Activated naive CD4-positive, alpha-beta T cell treated with anti-CD3 and anti-CD28 coated beads, Interleukin-2, amount 50 U/mL, for 16 hours (primary cell): ENCODE results near the gene PLPPR5.

Experiments
- DNase-seq: peaks from one replicate; pipeline ENCODE4 v3.0.0-alpha.2; 2020

PLPPR5 gene

DNA sequence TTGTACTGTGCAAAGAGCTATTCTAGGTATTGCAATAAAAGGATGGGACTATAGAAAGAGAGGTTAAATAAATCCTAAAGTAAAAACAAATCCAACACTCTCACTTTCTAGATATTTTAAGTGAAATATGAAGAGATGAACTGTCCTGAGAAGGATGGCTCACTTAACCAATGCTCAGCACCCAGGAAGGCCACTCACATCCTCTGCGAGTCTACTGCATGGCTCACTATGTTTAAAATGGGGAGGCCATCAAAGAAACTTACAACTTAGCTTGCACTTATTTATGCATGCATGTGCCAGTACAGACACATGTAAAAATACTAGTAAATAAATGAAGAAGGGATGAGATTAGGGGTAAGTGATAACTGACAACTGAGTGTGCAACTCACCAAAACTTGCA, 37.5 kb downstream of the PLPPR5 start:
- no peak for DNase-seq

DNA sequence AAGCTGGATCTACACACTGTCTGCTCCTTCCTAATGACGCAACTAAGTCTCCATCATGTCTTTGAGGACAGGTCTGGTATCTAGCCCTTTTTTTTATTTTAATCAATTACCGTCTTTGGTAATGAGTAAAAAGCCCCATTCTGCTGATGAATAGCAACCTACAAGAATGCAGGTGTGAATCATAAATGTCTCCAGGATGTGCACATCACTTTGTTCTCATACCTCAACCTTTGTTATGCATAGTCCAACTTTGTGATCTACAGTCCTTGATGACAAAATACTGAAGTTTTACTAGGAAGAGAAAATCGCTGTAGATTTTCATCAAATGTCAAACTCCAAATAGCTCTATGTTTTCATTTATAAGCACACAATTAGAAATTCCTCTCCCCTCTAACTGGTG, 39.3 kb downstream of the PLPPR5 start:
- DNase-seq, result no peak

DNA sequence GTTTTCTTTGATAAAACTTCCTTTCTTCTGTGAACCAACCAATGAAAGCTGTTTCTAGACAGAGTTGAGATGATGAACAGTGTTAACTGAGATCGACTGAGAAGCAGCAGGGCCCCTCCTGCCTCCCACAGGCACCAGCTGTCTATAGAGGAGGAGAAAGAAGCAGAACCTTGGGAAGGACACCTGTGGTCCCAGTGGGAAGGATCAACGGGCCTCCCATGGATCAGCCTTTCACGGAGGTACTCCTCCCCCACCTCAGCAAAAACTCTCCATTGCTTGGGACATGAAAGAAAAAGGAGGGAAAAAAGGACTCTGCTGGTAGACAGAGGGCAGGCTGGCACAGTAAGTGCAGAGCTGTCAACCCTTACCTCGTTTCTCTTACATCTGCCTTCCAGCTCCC, 40.5 kb downstream of the PLPPR5 start:
- no peak for DNase-seq

DNA sequence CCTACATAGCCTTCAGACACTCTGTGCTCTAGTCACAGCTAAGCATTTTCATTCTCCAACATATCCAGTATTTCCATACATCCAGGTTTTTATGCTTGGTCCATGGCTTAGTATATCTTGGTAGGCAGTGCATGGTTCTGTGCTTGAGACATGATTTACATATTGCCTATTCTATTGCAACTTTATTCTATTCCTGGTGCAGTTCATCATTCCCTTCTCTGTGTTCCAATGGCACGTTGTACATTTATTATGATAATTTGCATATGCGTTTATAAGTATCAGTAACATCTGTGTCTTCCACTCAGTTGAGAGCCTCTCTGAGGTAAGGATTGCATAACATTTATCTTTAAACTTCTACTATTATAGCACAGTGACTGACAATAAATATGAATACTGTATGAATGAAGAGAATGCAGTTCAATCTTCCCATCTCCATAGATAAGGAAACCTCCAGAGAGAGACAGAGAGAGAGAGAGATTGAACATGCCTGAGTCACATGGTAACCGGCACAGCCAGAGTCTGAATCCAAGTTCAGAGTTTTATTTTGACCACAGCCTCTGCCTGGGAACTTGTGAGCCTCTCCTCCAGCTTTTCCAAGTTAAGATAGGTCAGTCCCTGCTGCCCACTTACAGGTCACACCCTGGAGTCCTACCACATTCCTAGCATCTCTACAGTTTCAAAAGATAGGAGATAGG, 41.5 kb downstream of the PLPPR5 start:
- DNase-seq, result no peak

DNA sequence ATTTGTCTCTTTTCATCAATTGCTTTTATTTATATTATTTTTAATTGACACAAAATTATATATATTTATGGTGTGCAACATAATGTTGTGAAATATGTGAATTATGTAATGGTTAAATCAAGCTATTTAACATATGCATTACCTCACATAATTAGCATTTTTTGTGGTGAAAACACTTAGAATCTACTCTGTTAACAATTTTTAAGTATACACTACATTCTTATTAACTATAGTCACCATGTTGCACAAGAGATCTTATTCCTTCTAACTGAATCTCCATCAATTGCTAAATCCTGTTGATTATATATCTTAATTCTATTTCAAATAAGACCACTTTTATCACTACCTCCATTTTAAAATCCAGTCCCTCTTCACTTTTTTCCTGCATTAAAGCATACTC, 42.5 kb downstream of the PLPPR5 start:
- DNase-seq, result no peak

DNA sequence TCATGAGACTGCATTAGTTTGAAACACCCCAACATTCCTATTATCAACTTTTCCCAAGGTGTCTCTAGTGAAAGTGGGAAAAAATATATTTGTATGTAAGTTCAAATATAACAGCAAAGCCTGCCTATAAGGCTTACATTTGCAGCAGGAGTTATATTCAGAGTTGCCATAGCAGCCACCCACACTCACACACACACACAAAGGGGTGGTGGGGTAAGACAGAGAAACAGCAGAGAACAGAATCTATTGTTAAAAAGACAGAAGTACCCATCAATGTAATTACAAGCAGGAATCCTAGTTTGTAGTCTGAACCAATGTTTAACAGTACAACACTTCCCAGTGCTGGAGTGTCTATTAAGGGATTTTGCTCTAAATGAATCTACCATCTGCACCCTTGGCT, 55.0 kb downstream of the PLPPR5 start:
- DNase-seq, result no peak

DNA sequence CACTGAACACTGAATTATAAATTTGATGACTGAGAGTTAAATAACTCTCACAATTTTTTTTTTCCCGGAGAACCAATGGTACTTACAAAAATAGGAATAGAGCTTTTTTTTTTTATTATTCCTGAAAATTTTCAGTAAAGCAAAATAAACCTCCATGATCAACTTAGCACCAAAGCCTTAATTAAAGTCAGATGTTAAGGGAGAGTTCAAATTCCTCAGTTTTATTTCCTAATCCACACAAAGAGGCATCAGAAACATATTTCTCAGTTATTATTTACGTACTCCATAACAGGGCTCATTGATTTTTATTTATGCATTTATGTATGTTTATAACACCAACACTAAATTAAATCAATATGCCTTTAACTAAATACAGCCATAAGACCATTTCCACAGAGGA, 55.5 kb downstream of the PLPPR5 start:
- no peak for DNase-seq

DNA sequence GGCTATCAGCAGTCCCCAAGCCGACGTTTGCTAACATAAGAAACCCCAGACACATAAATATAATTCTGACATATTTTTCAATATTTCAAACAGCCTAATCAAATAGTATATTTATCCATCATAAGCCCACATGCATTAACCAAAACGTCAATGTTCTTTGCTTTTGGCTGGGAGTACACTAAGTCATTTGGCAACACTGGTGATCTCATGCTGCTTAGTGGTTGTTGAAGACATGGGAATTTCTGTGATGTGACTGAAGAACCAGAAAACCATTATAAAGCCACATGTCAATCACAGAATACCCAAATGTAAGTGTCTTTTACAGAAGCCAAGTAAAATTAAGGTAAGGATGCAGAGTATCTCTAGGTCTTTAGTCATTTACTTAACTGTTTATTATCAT, 57.6 kb downstream of the PLPPR5 start:
- DNase-seq, result no peak

DNA sequence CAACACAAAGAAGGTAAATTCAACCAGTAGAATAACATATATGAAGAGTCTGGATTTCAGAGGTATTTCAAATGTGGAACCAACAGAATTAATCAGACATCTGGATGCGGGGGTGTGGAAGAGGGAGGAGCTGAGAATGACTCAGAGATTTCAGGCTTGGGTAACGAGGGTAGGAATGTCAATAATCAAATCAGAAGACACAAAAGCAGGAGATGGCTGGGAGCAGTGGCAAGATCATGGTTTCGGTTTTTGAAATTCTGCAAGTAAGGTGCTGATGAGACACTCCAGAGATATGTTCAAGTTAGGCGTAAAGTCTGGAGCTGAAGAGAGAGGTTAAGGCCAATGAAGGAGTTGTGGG, 64.0 kb downstream of the PLPPR5 start:
- DNase-seq, result no peak

DNA sequence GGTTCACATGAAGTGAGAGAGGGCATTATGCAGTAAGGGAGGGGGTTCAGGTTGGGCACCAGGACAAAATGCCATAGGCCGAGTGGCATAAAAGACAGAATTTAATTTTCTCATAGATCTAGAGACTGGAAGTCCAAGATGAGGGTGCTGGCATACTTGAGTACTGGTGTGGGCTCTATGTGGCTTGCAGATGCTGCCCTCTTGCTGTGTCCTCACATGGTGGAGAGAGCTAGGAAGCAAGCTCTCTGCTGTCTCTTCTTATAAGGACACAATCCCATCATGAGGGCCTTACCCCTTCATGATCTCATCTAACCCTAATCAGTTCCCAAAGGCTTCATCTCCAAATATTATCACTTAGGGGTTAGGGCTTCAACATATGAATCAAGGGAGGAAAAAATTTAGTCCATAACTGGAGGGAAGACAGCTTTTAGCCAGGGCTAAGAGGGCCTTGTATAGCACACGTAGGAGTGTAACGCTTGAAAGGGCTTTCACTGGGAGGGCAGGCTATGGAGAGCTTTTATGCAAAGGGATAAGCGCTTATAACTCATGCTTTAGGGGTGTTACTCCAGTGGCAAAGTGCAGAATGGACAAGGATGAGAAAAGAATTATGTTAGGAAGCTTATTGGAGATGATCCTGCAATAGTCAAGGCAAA, 64.5 kb downstream of the PLPPR5 start:
- no peak for DNase-seq

DNA sequence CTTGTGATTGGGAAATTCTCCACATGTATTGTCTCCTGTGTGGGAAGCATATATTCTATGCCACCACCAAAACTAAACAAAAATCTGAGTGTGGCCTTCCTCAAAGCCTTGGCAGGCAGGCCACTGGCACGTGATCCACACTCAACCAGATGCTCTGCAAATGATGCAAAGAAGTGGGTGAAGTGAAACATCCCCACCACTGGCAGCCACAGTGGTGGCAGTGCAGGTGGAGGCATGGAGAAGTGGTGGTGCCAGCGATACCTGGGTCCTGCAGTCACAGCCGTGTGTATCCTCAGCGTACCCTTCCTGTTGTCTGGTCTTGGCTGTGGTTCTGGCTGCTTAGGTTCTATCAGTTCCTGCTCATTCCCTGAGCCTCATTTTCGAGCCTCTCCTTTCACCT, 65.2 kb downstream of the PLPPR5 start:
- DNase-seq, result no peak

DNA sequence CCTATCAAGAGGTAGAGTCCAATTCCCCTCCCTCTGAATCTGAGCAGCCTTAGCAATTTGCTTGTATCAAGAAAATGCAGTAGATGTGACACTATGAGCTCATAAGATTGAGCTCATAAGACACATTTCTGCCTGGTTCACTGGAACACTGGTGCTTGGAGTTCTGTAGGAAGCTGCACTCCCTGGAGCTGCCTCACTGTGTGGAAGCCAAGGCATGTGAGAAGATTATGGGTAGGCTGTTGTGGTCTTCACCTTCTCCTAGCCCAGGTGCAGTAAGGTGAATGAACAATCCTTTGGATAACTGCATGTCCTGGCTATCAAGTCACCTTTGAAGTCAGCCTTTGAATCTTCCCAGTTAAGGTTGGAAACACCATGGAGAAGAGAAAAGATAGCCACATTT, 67.3 kb downstream of the PLPPR5 start:
- DNase-seq, result no peak

DNA sequence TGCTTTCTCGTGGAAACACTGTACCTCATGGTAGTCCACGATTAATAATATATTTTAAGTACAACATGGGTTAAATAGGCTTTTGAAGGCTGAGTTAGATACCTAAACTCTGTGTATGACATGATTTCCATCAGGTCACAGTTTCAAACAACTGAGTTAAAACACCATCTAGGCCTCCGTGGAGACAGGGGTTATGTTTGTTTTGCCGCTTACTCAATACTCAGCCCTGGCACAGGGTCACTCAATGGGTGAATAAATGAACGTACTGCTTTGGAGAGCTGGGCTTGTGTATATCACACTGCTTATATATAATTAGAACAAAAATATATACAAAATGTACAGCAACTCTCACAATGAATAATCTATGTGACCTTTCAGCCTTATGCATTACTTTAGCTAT, 72.5 kb downstream of the PLPPR5 start:
- DNase-seq, result no peak

DNA sequence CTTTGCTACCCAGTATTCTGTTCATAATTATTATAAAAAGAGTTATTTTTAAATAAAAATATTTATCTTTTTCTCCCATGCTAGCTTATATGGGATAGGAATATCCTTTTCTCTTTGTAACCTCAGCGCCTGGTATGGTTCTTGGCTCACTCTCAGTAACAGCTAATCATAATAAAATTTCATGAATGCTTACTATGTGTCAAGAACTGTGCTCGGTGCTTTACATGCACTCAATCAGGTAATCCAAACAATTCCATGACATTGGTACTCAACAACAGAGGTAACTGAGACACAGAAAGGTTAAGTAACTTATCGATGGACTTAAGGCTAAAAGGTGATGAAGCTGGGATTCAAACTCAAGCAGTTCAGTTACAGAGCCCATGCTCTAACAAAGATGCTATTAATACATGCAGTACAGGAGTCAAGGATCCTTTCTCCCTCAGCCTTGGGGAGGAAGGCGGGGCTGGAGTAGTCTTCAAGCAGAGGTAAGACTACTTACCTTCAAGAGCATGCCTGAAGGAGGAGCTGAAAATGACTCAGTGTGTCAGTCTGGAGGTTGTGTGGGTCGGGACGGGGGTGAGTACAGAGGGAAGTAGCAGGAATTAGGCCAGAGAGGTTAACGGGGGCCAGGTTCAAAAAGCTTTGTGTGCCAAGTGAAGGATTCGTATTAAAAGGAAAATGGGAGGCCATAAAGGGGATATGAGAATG, 73.4 kb downstream of the PLPPR5 start:
- no peak for DNase-seq

DNA sequence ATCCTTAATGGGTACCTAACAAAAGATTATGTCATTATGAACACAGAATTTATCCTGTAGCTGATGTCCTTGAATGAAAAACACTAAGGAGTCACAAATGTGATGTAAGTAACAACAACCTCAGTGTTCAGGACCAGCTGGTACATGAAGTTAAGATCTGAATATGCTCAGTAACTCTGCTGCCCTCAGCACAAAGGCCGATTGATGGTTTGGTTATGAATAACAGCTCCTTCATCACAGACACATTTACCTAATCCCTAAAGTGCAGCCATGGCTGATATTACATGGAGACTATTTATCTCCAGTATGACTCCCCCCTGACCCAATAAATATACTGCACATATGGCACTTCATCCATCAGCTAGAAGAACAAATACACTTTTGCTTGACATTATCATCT, 75.2 kb downstream of the PLPPR5 start:
- DNase-seq, result no peak

DNA sequence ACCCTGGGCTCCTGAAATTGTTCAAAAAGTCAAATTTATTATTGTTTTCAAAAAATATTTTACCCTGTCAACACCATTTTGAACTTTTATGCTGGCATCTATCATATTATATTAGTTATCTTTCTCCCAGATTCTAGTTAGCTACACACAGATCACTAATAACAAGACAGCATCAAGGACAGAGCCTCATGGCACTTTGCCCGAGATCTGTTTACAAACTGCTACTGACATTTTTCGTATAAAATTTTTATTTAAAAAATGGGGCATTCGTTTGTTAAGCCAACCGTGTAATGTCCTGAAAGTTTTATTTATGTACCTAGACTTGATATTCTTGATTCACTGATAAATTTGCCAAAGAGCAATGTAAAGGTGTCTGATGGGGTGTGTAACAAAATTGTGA, 78.1 kb downstream of the PLPPR5 start:
- DNase-seq, result no peak

DNA sequence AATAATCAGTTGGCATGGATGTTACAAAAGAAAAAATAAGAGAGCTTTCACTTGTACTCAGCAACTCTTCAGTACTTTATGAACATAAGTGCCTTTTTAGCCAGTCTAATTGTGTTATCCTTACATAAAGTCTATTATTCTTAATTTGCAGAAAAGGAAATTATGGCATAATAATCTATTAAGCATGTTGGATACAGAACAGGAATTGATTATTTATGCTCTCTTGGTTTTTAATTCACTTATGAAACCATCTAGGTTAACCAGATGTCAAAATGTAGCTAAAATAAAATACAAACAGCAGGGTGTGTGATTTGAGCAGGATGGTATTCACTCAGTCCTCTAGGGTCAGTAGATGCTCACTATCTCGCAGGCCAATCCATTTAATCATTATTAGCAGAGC, 79.7 kb downstream of the PLPPR5 start:
- DNase-seq, result no peak

DNA sequence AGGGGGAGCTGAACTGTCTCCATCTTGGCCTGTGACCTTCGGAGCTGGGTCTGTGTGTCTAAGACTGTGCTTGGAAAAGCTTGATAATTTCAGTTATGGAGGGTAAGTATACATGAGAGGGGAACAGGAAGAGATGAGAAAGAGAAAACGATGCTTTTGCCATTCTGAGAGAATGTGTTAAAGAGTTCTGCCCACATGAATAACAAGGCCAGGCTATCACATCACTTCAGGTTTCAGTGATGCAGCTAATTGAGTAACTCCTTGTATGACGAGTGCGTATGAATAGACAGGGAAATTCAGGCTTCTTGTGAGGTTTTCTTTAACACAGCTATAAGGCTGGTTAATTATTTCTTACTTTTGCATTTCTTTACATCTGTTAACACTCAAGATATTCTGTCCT, 81.0 kb downstream of the PLPPR5 start:
- DNase-seq, result no peak

DNA sequence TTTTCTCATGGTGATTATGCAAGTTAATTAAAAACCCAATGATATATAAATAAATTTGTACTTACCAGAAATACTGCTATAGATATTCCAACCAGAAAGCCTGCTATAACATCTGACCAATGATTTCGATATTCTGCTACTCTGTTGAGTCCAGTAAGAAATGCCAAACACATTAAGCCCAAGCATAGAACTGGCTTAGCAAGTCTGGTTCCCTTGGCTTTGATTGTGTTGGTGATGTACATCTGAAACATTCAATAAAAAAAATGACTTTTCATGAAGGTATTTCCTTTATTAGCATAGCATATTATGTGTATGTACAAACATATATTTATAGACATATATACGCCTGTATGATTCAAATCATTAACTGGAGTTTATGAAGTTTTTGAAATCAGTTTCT, 82.8 kb downstream of the PLPPR5 start:
- DNase-seq, result no peak

DNA sequence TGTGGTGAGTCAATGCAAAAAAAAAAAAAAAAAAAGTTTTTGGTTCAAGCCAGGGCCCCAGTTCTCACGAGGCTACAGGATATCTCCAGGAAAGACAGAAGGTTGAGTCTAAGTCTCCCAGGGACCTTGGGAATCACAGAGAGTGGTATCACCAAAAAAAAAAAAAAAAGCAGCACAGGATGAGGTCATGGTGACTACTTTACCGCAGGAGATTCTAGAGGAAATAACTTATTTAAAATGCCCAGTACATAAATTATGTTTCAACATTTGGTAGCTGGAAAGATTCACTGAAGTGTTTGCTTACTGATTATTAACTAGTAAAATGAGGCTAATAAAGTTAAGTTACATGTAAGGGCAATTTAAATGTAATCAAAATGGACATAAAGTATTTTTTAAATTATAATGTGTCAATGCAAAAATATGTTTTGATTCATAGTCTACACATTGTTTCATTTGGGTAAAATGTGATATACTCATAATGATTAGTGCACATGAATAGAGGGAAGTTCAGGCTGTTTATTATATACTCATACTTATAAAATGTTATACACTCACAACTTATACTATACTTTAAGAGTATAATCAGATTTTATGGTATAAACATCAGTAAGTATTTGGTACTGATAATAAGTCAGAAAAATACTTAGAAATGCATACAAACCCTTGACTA, 84.1 kb downstream of the PLPPR5 start:
- DNase-seq, result no peak

DNA sequence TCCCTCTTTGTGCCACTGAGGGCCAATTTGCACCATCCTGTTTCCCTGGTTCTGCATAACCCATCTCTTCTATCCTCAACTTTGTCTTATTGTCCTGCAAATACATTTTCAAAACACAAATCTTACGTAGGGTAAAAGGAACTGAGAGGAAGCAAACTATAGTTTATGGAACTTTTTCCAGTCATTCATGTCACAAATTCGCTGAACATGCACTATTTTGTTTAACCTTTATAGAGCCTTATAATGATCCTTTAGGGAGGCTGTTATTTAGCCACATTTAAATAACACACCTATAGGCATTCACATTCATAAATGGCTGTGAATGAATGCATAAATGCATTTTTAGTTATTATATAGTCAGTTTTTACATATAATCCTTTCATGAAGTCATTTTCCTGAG, 85.0 kb downstream of the PLPPR5 start:
- no peak for DNase-seq

DNA sequence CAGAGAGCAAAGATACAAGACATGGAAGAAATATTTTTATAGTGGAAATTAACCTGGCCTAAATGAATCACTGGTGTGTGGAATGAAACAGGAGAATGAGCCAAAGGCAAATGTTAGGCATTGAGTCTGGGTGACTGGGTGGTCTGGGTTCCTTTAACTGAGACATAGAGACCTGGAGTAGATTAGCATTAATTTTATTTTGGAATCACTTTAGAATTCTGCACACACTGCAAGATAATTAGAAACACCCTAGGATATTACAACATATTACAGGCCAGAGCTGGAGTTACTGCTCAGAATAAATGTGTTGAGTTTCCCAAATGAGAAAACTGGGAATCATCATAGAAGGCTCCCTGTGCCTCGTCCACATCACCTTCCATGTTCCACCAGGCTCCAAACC, 85.5 kb downstream of the PLPPR5 start:
- no peak for DNase-seq

DNA sequence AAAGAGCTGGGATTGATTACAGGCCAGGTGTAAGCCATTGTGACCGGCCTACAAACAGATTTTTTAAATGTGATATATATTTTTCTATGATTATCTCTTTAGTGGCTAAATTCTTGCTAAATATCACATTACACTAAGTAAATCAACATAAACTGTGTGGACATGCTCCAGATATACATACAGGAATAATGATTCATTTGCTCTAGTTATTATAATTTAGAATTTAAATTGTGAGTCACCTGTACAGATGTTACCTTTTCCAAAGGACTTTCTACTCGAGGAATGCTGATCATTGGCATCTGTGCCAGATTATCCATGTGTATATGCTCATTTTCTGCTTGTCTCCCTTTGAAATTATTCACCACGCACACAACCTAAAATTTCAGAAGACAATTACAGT, 90.1 kb downstream of the PLPPR5 start:
- DNase-seq, result no peak

DNA sequence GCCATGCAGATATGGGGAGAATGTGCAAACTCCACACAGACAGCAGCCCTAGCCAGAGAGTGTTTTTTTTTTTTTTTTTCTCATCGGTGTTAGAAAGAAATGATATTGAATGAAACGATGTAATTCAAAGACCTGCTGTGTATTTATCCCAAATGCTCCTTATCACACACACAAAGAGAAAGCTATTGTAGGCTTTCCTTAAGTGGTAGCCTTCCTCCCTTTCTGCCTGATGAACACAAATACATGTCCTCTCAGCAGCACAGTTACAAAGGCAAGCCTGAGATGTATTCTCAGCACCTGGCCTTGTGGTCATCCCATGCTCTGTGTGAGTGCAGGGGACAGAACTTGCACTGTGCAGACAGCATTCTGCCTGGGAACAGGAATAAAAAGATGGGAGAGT, 93.8 kb downstream of the PLPPR5 start:
- DNase-seq, result no peak
